Measurements from ENCODE around the gene NAXD.
A peak's percentile ranks its signal among the peaks of the same experiment; 100 is the strongest.

NAXD gene

DNA sequence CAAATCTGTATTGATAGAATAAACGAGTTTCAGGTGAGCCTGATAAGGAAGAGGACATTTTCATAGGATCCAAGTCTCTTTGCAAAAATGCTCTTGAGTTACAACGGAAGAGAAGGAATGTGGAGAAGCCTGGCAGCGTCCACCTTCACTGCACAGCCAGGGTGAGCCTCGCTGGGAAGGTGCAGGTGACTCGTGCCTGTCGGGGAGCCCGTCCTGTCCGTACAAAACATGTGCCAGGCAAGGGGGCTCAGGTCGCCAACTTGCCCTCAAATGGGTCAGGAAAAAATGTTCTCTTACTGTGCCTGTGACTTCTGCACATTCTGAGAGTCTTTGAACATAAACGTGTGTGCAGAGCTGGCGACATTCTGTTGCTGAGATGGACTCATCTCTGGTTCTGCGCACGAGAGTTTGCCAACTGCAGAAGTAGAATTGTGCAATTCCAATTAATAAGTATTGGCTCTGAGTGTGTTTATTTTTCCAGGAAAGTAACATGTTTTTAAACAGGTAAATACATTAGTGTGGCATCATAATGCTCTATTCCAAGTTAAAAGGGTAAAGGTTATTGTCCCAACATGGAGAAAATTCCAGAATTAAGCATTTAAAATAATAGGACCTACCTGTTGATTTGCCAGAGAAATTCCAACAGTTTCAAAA lies 28.6 kb downstream of the NAXD start:
- Histone ChIP-seq H3K27ac (no peak overlapping the region), H3K4me3 (no peak overlapping the region)
- no peak for DNase-seq (ENCODE audit: low spot score)
- TF ChIP-seq, protein P1, sequence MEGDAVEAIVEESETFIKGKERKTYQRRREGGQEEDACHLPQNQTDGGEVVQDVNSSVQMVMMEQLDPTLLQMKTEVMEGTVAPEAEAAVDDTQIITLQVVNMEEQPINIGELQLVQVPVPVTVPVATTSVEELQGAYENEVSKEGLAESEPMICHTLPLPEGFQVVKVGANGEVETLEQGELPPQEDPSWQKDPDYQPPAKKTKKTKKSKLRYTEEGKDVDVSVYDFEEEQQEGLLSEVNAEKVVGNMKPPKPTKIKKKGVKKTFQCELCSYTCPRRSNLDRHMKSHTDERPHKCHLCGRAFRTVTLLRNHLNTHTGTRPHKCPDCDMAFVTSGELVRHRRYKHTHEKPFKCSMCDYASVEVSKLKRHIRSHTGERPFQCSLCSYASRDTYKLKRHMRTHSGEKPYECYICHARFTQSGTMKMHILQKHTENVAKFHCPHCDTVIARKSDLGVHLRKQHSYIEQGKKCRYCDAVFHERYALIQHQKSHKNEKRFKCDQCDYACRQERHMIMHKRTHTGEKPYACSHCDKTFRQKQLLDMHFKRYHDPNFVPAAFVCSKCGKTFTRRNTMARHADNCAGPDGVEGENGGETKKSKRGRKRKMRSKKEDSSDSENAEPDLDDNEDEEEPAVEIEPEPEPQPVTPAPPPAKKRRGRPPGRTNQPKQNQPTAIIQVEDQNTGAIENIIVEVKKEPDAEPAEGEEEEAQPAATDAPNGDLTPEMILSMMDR (IDR thresholded peaks at IDR 0.05) = no peak

DNA sequence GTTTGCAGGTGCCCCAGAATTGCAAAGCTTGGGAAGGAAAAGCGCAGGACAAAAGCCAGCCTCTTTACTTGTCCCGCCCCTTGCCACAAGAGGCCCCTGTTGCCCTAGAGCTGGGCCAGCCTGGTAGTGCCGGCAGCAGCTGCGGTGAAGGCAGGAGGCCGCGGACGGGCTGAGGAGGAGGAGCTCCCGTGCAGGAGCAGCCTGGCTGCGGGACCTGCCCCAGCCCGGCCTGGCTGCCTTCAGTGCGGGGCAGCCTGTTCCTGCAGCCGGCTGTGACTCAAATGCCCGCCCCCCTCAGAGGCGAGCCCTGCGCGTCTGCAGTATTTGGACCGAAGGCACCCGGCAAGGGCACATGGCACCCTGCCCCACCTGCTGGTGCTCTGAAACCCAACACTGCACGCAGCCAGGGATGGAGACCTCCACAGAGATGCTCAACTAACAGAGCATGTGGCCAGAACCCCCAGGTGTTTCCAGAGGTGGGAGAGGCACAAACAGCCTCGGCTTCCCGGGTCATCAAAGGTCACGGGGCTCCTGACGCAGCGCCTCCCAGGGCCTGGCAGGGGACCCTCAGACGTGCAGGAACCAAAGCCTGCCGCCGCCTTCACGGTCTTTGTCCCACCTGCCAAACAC lies 29.7 kb downstream of the NAXD start:
- no peak for DNase-seq (ENCODE audit: low spot score)
- peak overlapping the region; percentile 22 for H3K4me3 ChIP-seq
- H3K27ac ChIP-seq = peak overlapping the region in 1 of 2 donors; percentile 26
- TF ChIP-seq, protein P1 (IDR thresholded peaks at IDR 0.05) = peak; percentile 16

DNA sequence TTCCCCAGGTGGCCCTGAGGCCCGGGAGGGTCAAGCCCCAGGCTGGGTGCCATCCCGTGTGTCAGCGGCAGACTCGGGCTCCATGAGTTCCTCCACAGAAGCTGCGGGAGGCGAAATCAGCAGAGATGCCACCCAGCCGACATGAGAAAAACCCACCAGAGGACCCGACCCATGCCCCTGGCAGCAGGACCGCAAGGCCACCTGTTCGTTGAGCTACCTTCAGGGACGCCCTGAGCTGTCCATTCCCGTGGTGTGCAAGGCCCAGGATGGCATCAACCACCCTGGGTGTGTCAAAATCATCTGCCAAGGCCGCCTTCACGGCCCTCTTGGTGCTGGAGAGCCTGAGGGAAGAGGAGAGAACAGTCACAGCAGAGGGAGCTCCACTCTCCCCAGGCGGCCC lies 30.4 kb downstream of the NAXD start:
- Histone ChIP-seq H3K27ac (peak overlapping the region in 1 of 2 donors; percentile 26), H3K4me3 (no peak overlapping the region)
- no peak for DNase-seq (ENCODE audit: low spot score)
- TF ChIP-seq, protein P1 (IDR thresholded peaks at IDR 0.05) = no peak

DNA sequence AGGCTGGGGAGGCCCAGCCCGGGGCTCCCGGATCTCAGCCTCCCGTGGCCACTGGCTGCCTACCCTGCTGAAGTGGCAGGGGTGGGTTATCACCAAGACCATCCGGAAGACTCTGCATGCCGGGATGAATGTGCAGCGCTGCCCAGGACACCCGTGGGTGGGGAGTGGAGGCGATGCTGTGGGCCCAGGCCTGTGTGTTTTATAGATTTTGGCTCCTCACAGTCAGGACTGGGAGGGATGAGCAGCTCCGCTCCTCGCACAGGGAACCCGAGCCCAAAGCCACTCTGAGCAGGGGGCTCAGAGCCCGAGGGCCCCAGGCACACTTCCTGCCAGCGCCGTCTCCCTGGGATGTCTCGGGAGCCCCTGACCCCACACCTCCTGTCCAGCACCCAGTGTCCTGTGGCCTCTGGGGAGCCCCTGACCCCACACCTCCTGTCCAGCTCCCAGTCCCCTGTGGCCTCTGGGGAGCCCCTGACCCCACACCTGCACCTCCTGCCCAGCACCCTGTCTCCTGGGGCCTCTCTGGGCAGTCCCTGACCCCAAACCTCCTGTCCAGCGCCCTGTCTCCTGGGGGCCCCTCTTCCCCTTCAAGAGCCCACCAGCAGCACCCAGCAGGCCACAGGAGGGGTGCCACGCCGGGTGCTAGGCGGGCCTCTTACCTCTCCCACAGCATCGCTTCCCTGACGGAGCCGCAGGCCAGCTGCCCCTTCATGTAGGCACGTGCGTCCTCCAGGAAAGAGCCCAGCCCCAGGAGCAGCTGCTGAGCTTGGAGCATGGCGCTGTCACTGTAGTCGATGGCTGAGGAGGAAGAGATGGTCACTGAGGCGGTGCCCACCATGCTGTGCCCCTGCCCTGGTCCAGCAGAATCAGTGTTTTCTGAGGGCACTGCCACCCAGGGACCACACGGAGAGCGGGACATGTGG lies 31.4 kb downstream of the NAXD start:
- TF ChIP-seq, protein P1 (IDR thresholded peaks at IDR 0.05) = no peak
- no peak overlapping the region for H3K4me3 ChIP-seq
- no peak overlapping the region for H3K27ac ChIP-seq
- no peak for DNase-seq (ENCODE audit: low spot score)

DNA sequence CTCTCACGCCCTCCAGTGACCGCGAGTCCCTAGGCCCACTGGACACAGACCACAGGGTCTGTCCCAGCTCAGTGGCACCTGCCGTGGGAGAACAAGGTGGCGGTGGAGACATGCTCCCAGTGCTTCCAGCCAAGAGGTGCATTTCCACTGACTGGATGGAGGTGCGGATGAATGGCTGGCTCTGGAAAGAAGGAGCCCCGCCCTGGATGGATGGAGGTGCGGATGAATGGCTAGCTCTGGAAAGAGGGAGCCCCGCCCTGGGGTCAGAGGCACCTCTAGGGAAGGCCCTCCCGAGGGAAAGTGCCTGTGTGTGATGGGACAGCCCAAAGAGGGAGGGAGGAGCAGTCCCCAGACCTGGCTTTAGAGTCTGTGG lies 32.0 kb downstream of the NAXD start:
- Histone ChIP-seq H3K4me3 (no peak overlapping the region), H3K27ac (no peak overlapping the region)
- DNase-seq (ENCODE audit: low spot score) = no peak
- TF ChIP-seq, protein P1 (IDR thresholded peaks at IDR 0.05) = no peak

DNA sequence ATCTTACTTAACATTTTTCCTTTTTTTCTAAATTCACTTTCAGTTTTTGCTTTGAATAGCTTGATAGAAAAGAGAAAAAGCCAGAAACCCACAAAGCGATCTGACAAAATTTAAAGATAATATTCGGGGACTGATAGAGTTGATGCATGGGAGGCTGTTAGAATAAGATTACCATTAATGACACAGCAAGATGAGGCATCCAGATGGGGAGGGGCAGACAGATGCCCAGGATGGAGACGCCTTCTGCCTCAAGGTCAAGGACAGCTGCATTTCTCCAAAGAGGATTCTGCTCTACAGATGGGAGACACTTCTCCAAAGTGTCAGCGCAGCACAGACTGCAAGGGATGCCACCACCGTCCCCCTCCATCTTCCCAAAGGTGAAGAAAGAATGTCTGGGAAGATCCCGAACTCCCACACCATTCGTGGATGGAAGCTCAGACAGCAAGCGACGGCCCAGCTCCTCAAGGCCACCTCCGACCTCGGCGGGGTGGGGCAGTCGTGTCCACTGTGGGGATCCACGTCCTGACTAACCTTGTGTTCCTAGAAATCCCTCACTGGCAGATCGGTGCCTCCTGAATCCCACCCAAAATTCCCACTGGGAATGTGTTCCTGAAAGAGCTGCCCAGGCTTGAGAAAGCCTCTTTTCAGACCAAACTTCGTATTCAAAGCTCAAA lies 32.9 kb downstream of the NAXD start:
- TF ChIP-seq, protein P1 (IDR thresholded peaks at IDR 0.05) = no peak
- no peak overlapping the region for H3K4me3 ChIP-seq
- no peak overlapping the region for H3K27ac ChIP-seq
- no peak for DNase-seq (ENCODE audit: low spot score)
